GM10266 (cell line): ENCODE results near the gene ABCD1.

ENCODE experiments used
- DNase-seq: peaks from one replicate; pipeline ENCODE4 v3.0.0; 2012; ENCODE audit errors: extremely low spot score
- TF ChIP-seq, protein P1 (sequence below): IDR thresholded peaks from 2 replicates; pipeline ENCODE4 v1.5.1; 2012; ENCODE audit warnings: mild to moderate bottlenecking, low read depth; ENCODE audit not compliant: control insufficient read depth, insufficient read depth; ENCODE audit errors: missing control alignments

Gene ABCD1

DNA sequence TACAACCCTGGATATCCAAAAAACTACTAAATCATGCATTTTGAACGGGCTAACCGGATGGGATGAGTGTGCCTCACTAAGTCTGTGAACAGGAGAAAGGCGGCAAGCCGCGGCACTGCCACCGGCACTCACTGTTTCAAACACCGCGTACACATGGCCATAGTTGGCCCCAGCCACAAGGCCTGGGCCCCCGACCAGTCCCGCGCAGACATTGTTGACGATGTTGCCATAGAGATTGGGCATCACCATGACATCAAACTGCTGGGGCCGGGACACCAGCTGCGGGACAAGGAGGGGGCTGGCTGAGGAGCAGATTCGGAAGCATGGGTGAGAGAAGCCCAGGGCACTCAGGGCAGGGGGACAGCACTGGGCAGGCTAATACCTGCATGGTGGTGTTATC is 62.0 kb downstream of the ABCD1 start:
- no peak for DNase-seq

DNA sequence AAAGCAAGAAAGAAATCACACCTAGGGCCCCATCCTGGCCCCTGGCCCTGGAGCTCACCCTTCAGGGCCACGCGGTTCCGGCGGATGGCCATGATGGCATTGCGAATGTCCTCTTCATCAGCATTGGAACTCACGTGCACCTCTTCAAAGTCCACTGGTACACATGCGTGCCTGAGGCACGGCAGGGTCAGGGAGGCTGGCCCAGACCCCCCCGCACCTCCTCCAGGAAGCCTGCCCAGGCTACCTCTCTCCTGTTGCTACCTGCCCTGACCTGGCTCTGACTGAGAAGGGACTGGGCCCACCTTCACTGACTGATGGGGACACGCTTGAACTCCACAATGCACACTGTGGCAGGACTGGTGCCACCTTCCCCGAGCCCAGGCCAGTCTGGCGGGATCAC is 65.0 kb downstream of the ABCD1 start:
- TF ChIP-seq, protein P1, sequence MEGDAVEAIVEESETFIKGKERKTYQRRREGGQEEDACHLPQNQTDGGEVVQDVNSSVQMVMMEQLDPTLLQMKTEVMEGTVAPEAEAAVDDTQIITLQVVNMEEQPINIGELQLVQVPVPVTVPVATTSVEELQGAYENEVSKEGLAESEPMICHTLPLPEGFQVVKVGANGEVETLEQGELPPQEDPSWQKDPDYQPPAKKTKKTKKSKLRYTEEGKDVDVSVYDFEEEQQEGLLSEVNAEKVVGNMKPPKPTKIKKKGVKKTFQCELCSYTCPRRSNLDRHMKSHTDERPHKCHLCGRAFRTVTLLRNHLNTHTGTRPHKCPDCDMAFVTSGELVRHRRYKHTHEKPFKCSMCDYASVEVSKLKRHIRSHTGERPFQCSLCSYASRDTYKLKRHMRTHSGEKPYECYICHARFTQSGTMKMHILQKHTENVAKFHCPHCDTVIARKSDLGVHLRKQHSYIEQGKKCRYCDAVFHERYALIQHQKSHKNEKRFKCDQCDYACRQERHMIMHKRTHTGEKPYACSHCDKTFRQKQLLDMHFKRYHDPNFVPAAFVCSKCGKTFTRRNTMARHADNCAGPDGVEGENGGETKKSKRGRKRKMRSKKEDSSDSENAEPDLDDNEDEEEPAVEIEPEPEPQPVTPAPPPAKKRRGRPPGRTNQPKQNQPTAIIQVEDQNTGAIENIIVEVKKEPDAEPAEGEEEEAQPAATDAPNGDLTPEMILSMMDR: no peak
- DNase-seq: no peak

More for the DNA sequence above, 62.0 kb downstream of the ABCD1 start:
- TF ChIP-seq, protein P1: no peak

DNA sequence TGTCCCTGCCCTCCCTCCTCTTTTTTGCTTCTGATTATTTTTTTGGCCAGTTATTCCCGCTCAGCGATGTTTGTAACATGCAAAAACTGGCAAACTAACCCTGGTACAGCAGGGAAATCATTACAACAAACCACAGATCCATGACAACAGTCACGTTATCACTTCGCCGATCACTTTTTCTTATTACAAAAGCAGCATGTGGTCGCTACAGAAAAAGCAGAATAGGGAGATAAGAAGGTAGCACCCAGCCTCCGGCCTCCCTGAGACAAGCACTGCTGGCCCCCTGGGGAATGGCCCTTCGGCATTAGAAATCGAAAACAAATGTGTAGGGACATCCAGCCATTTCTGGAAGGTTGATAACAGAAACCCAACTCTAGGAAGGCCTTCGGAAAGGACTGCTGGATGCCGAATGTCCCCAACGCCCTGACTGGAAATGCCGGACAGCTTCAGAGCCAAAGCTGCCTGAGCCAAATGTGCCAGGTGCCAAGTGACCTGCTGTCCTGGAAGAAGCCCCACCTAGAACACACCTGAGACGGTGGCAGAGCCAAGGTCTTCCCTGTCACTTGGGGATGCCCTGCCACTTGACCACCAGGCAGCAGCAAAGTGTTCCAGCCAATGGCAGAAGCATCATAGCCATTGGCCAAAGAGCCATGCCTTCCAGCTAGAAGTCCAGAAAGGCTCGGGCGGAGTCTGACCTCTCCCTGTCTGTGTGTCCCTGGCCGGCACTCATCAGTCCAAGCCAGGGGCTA is 66.6 kb downstream of the ABCD1 start:
- TF ChIP-seq, protein P1: no peak
- no peak for DNase-seq

DNA sequence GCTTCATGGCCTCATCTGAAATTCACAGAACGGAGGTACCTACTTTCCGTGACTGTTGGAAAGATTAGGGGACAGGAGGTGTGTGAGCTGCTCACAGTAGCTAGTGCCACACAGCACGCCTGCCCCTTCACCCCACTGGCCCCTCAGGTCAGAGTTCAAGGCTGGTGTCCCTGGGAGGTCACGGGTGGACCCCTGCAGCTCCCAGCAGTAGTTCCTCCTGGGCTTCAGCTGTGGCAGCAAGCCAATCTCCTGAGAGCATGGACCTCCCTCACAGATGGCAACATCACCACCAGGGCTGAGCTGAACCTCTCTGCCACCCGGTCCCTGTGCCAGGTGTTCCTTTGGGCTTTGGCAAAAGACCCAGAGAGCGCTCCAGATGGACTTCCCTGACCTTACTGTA is 67.7 kb downstream of the ABCD1 start:
- no peak for DNase-seq
- TF ChIP-seq, protein P1: no peak

DNA sequence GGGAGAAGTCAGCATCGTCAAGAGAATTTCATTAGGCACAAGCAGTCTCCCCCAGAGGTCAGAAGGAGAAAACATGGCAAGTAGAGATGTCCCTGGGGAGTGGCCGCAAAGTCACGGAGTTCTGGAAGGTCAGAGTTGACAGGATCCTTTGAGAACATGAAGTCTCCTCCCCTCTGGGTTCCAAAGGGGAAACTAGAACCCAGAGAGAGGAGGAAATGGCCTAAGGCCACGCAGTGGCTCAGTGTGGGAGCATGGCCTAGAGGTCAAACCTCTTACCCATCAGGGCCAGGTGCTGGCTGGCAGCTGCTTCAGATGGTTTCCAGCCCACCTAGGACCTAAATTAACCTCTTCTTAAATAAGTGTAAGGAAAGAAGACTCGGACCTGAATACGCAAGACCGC is 68.6 kb downstream of the ABCD1 start:
- TF ChIP-seq, protein P1: no peak
- DNase-seq: no peak
